ENCODE data around the gene DTD1. TPM values are rescaled to one million over a fixed set of nuclear protein-coding genes. Genes with fewer than 3 reads are reported as not detected.

Gene DTD1
- total RNA-seq, 3 donors from 2014 or later (not counting 1 experiment from before 2014, with no cell fraction given): 23.4 to 28.4 (median 24.1) TPM

- H3K4me3 ChIP-seq (ENCODE audit: low read length): no peak overlapping the region
- TF ChIP-seq CTCF (IDR thresholded peaks at IDR 0.05): no peak
- intact Hi-C loops (cut with micrococcal nuclease): no loop called here
- H3K9me3 ChIP-seq (ENCODE audit: control insufficient read depth, insufficient read depth, low read length): no peaks in the 10 kb centered on the region
- H3K27ac ChIP-seq (ENCODE audit: low read length): no peak overlapping the region
- H3K4me1 ChIP-seq (ENCODE audit: control insufficient read depth, insufficient read depth, low read length): no peaks in the 10 kb centered on the region
- H3K36me3 Mint-ChIP-seq: no peaks in the 10 kb centered on the region
- no peaks in the 10 kb centered on the region for H3K9me3 Mint-ChIP-seq
- H3K4me3 Mint-ChIP-seq: no peak overlapping the region
- H3K4me1 Mint-ChIP-seq: no peaks in the 10 kb centered on the region
- DNase-seq (no peak), ATAC-seq (no peak)
- no peaks in the 10 kb centered on the region for H3K27me3 ChIP-seq (ENCODE audit: control insufficient read depth, insufficient read depth, low read length)
- no peaks in the 10 kb centered on the region for H3K36me3 ChIP-seq (ENCODE audit: control insufficient read depth, insufficient read depth, low read length)
- H3K27me3 Mint-ChIP-seq (ENCODE audit: low read depth in 2 of 2): peaks cover 13 to 20% of the 10 kb centered on the region in 2 donors
- no peak overlapping the region for H3K27ac Mint-ChIP-seq
- 56% methylated on average over 5 of the region's 5 CpGs for WGBS (ENCODE audit: insufficient coverage)
Measured at GRCh38 chr20:18767676-18768075, 179.8 kb downstream of the DTD1 start.

GRCh38 chr20:18773566-18773965 lies 185.7 kb downstream of the DTD1 start:
- Histone ChIP-seq H3K27me3 (ENCODE audit: control insufficient read depth, insufficient read depth, low read length) (no peaks in the 10 kb centered on the region), H3K27ac (ENCODE audit: low read length) (no peak overlapping the region), H3K4me1 (ENCODE audit: control insufficient read depth, insufficient read depth, low read length) (no peaks in the 10 kb centered on the region), H3K36me3 (ENCODE audit: control insufficient read depth, insufficient read depth, low read length) (no peaks in the 10 kb centered on the region), H3K9me3 (ENCODE audit: control insufficient read depth, insufficient read depth, low read length) (no peaks in the 10 kb centered on the region), H3K4me3 (ENCODE audit: low read length) (no peak overlapping the region)
- Mint-ChIP-seq H3K4me1 (no peaks in the 10 kb centered on the region), H3K9me3 (no peaks in the 10 kb centered on the region), H3K27ac (no peak overlapping the region), H3K27me3 (ENCODE audit: low read depth in 2 of 2) (peaks cover 25 to 40% of the 10 kb centered on the region in 2 donors), H3K36me3 (no peaks in the 10 kb centered on the region), H3K4me3 (no peak overlapping the region)
- intact Hi-C loops (cut with micrococcal nuclease): no loop called here
- TF ChIP-seq CTCF (IDR thresholded peaks at IDR 0.05): no peak
- 100% methylated on average over 1 of the region's 1 CpG for WGBS (ENCODE audit: insufficient coverage)
- DNase-seq: no peak
- ATAC-seq: no peak

GRCh38 chr20:18774207-18774606 lies 186.4 kb downstream of the DTD1 start:
- Histone ChIP-seq H3K27me3 (ENCODE audit: control insufficient read depth, insufficient read depth, low read length) (no peaks in the 10 kb centered on the region), H3K27ac (ENCODE audit: low read length) (no peak overlapping the region), H3K4me3 (ENCODE audit: low read length) (no peak overlapping the region), H3K36me3 (ENCODE audit: control insufficient read depth, insufficient read depth, low read length) (no peaks in the 10 kb centered on the region), H3K4me1 (ENCODE audit: control insufficient read depth, insufficient read depth, low read length) (no peaks in the 10 kb centered on the region), H3K9me3 (ENCODE audit: control insufficient read depth, insufficient read depth, low read length) (no peaks in the 10 kb centered on the region)
- no peaks in the 10 kb centered on the region for H3K36me3 Mint-ChIP-seq
- no peak overlapping the region for H3K27ac Mint-ChIP-seq
- TF ChIP-seq CTCF (IDR thresholded peaks at IDR 0.05): no peak
- no peak for DNase-seq
- intact Hi-C loops (cut with micrococcal nuclease): no loop called here
- H3K27me3 Mint-ChIP-seq (ENCODE audit: low read depth in 2 of 2): peaks cover 25 to 40% of the 10 kb centered on the region in 2 donors
- no peak for ATAC-seq
- 88% methylated on average over 2 of the region's 2 CpGs for WGBS (ENCODE audit: insufficient coverage)
- H3K9me3 Mint-ChIP-seq: no peaks in the 10 kb centered on the region
- H3K4me3 Mint-ChIP-seq: no peak overlapping the region
- H3K4me1 Mint-ChIP-seq: no peaks in the 10 kb centered on the region

- no peaks in the 10 kb centered on the region for H3K9me3 ChIP-seq (ENCODE audit: control insufficient read depth, insufficient read depth, low read length)
- no peak for TF ChIP-seq CTCF (IDR thresholded peaks at IDR 0.05)
- ATAC-seq: no peak
- Mint-ChIP-seq H3K4me1 (no peaks in the 10 kb centered on the region), H3K27me3 (ENCODE audit: low read depth in 2 of 2) (peaks cover 25 to 40% of the 10 kb centered on the region in 2 donors), H3K27ac (no peak overlapping the region), H3K9me3 (no peaks in the 10 kb centered on the region), H3K4me3 (no peak overlapping the region), H3K36me3 (no peaks in the 10 kb centered on the region)
- intact Hi-C loops (cut with micrococcal nuclease): no loop called here
- H3K4me3 ChIP-seq (ENCODE audit: low read length): no peak overlapping the region
- no peak overlapping the region for H3K27ac ChIP-seq (ENCODE audit: low read length)
- no peaks in the 10 kb centered on the region for H3K36me3 ChIP-seq (ENCODE audit: control insufficient read depth, insufficient read depth, low read length)
- 90% methylated on average over 5 of the region's 5 CpGs for WGBS (ENCODE audit: insufficient coverage)
- DNase-seq: no peak
- no peaks in the 10 kb centered on the region for H3K27me3 ChIP-seq (ENCODE audit: control insufficient read depth, insufficient read depth, low read length)
- H3K4me1 ChIP-seq (ENCODE audit: control insufficient read depth, insufficient read depth, low read length): no peaks in the 10 kb centered on the region
Measured at GRCh38 chr20:18775633-18776032, 187.8 kb downstream of the DTD1 start.
